B cell (primary cell): ENCODE data around the gene U2AF2. TPM values are rescaled to one million over a fixed set of nuclear protein-coding genes. Genes with fewer than 3 reads are reported as not detected.

ENCODE experiments used
- ATAC-seq: fragments of 200-7000 bp; cut with Tn5 transposase; one replicate; pipeline ENCODE4 v1.10.0; 2021; ENCODE audit warnings: low read depth, mild to moderate bottlenecking, moderate number of reproducible peaks, moderate library complexity
- CTCF ChIA-PET: fragments of 350-600 bp; sonication (Branson Sonifier 250); formaldehyde crosslinking; loops from one replicate; lab custom pipeline; 2021; ENCODE audit warnings: antibody characterized with exemption, inconsistent platforms; lab: Charles Lee
- POLR2A ChIA-PET: fragments of 350-600 bp; sonication (Branson Sonifier 250); formaldehyde crosslinking; loops from one replicate; lab custom pipeline; 2021; ENCODE audit warnings: antibody characterized with exemption; lab: Charles Lee
- DNase-seq: peaks from one replicate; pipeline ENCODE4 v3.0.0; 2013
- H2AFZ ChIP-seq: 2 replicates; pipeline ENCODE4 v1.6.1; 2012; ENCODE audit warnings: mild to moderate bottlenecking, low read depth, low read length; ENCODE audit not compliant: insufficient read depth, poor library complexity, severe bottlenecking
- H3K27ac ChIP-seq, 2 donors: 1 replicate in 1 of 2; 2 replicates in 1 of 2; pipeline ENCODE4 v1.5.1; 2012 to 2013; ENCODE audit warnings: low read length in 2 of 2, mild to moderate bottlenecking in 2 of 2, moderate library complexity in 1 of 2
- H3K27me3 ChIP-seq, 4 experiments: fragments of 200-600 bp in 1 of 4; sonication (generic) in 1 of 4; replicated peaks in 1 of 4; 1 replicate in 2 of 4; 2 replicates in 2 of 4; pipeline versions ENCODE4 v1.6.1 to v1.7.0; 2013 to 2016; ENCODE audit warnings: low read length in 3 of 4, mild to moderate bottlenecking in 2 of 4, mixed read lengths in 1 of 4, moderate library complexity in 1 of 4; ENCODE audit not compliant: insufficient read depth in 4 of 4, control insufficient read depth in 3 of 4; ENCODE audit errors: control extremely low read depth in 1 of 4
- H3K36me3 ChIP-seq, 2 experiments: replicated peaks in 1 of 2; 1 replicate in 1 of 2; 2 replicates in 1 of 2; pipeline versions ENCODE4 v1.6.1 to v1.7.1; 2013; ENCODE audit warnings: low read length in 1 of 2; ENCODE audit not compliant: insufficient read depth in 2 of 2, control insufficient read depth in 1 of 2; ENCODE audit errors: control extremely low read depth in 1 of 2, extremely low read depth in 1 of 2
- H3K4me1 ChIP-seq, 2 donors: fragments of 200-600 bp in 1 of 2; sonication (generic) in 1 of 2; 1 replicate in 1 of 2; 2 replicates in 1 of 2; pipeline versions ENCODE4 v1.5.1 to v1.6.1; 2013 to 2017; ENCODE audit warnings: low read length in 2 of 2; ENCODE audit not compliant: control insufficient read depth in 2 of 2, insufficient read depth in 2 of 2
- H3K4me2 ChIP-seq: replicated peaks from 2 replicates; pipeline ENCODE3; 2012; ENCODE audit warnings: mild to moderate bottlenecking, low read depth, low read length; ENCODE audit not compliant: poor library complexity, severe bottlenecking
- H3K4me3 ChIP-seq, 5 experiments: fragments of 200-600 bp in 1 of 5; sonication (generic) in 1 of 5; 1 replicate in 3 of 5; 2 replicates in 2 of 5; pipeline versions ENCODE4 v1.5.1 to v1.7.0; 2011 to 2016; ENCODE audit warnings: low read length in 4 of 5, mild to moderate bottlenecking in 4 of 5, low read depth in 2 of 5, control low read depth in 1 of 5, moderate library complexity in 1 of 5; ENCODE audit not compliant: insufficient read depth in 1 of 5; ENCODE audit errors: control extremely low read depth in 1 of 5, extremely low read depth in 1 of 5
- H3K79me2 ChIP-seq: fragments of 200-600 bp; sonication (generic); one replicate; pipeline ENCODE4 v1.6.0; 2016; ENCODE audit warnings: low read length; ENCODE audit not compliant: control insufficient read depth, insufficient read depth
- H3K9ac ChIP-seq: fragments of 200-600 bp; sonication (generic); 2 replicates; pipeline ENCODE4 v1.6.1; 2017; ENCODE audit warnings: mild to moderate bottlenecking, low read length, moderate library complexity
- H3K9me3 ChIP-seq, 3 donors: one replicate each; pipeline versions ENCODE4 v1.6.1 to v1.7.1; 2013; ENCODE audit warnings: low read length in 2 of 3; ENCODE audit not compliant: control insufficient read depth in 2 of 3, insufficient read depth in 1 of 3; ENCODE audit errors: control extremely low read depth in 1 of 3
- H4K20me1 ChIP-seq: 2 replicates; pipeline ENCODE4 v1.6.0; 2012; ENCODE audit warnings: mild to moderate bottlenecking, low read length; ENCODE audit not compliant: insufficient read depth, control insufficient read depth, poor library complexity, severe bottlenecking
- H3K27ac Mint-ChIP-seq: one replicate; pipeline ENCODE4 v1.8.0; 2021; ENCODE audit warnings: mixed read lengths
- H3K27me3 Mint-ChIP-seq: one replicate; pipeline ENCODE4 v1.8.0; 2021; ENCODE audit warnings: mixed read lengths
- H3K4me1 Mint-ChIP-seq: one replicate; pipeline ENCODE4 v1.8.0; 2021; ENCODE audit warnings: mixed read lengths
- H3K4me3 Mint-ChIP-seq: one replicate; pipeline ENCODE4 v1.8.0; 2021; ENCODE audit warnings: mixed read lengths
- H3K9me3 Mint-ChIP-seq: one replicate; pipeline ENCODE4 v1.8.0; 2022; ENCODE audit warnings: mixed read lengths; ENCODE audit not compliant: insufficient read depth
- CTCF ChIP-seq: fragments of 200-600 bp; IDR thresholded peaks from one replicate; pipeline ENCODE4 v1.8.0; 2022; ENCODE audit warnings: antibody characterized with exemption, mild to moderate bottlenecking
- EZH2 ChIP-seq: IDR thresholded peaks from 2 replicates; pipeline ENCODE4 v1.6.1; 2012; ENCODE audit warnings: borderline replicate concordance, low read depth, mild to moderate bottlenecking, moderate library complexity, low read length; ENCODE audit not compliant: insufficient read depth, poor library complexity, severe bottlenecking
- WGBS: methylation state at CpG from one replicate; pipeline ENCODE4 v1.1.5; 2013; ENCODE audit warnings: missing lambda C conversion rate; ENCODE audit not compliant: insufficient coverage; 5-methylcytosine and 5-hydroxymethylcytosine counted together
- intact Hi-C: fragments of 100-400 bp; cut with micrococcal nuclease; formaldehyde crosslinking; loops from one replicate; pipeline ENCODE4 v1.10.0; 2022
- polyA plus RNA-seq: library from polyadenylated mRNA; depleted of rRNA; stranded (reverse); fragments of >200 nt; gene quantifications from 2 replicates; pipeline ENCODE4 v1.2.3, GENCODE V29; 2012
- total RNA-seq, 2 donors: library from RNA; stranded (reverse); fragments of 120-200 nt in 1 of 2; gene quantifications; 1 replicate in 1 of 2; 2 replicates in 1 of 2; pipeline versions ENCODE4 v1.2.3 to v1.2.4, GENCODE V29; 2013 to 2022

U2AF2 gene
- total and polyA plus RNA-seq, 2 donors (not counting 1 experiment from before 2014, with no cell fraction given), result 275 to 300 TPM

- no peak overlapping the region for H3K4me3 ChIP-seq
- peaks cover 29 to 58% of the 10 kb centered on the region in 2 donors for H3K4me1 ChIP-seq
- no peak overlapping the region for H3K4me3 Mint-ChIP-seq
- DNase-seq (no peak), ATAC-seq (no peak)
- H3K9ac ChIP-seq, result no peak overlapping the region
- H2AFZ ChIP-seq, result no peak overlapping the region
- ChIA-PET CTCF (no interaction called here), POLR2A (no interaction called here)
- peaks cover 0 to 85% of the 10 kb centered on the region in 2 experiments for H3K36me3 ChIP-seq
- H3K4me1 Mint-ChIP-seq, result peaks cover 55% of the 10 kb centered on the region
- no peaks in the 10 kb centered on the region for H3K27me3 ChIP-seq
- no peaks in the 10 kb centered on the region for H3K9me3 Mint-ChIP-seq
- H3K27me3 Mint-ChIP-seq, result no peaks in the 10 kb centered on the region
- WGBS, result 96% methylated on average over 15 of the region's 22 CpGs
- intact Hi-C loops, result no loop called here
- H4K20me1 ChIP-seq, result peaks cover 89% of the 10 kb centered on the region
- no peak for TF ChIP-seq CTCF
- TF ChIP-seq EZH2, result no peak
- no peak overlapping the region for H3K27ac ChIP-seq
- H3K9me3 ChIP-seq, result peaks cover 0 to 2% (median 0%) of the 10 kb centered on the region in 3 donors
- H3K4me2 ChIP-seq, result no peak overlapping the region
- no peak overlapping the region for H3K27ac Mint-ChIP-seq
- peaks cover 94% of the 10 kb centered on the region for H3K79me2 ChIP-seq
These were observed 28.8 kb downstream of the U2AF2 start for GRCh38 chr19:55683449-55684261.
